Measurements from ENCODE around the gene SH3BP5L. TPM values are rescaled to one million over a fixed set of nuclear protein-coding genes. Genes with fewer than 3 reads are reported as not detected.

Gene SH3BP5L
- 38.1 and 40.5 TPM in 2 replicates for total RNA-seq

DNA sequence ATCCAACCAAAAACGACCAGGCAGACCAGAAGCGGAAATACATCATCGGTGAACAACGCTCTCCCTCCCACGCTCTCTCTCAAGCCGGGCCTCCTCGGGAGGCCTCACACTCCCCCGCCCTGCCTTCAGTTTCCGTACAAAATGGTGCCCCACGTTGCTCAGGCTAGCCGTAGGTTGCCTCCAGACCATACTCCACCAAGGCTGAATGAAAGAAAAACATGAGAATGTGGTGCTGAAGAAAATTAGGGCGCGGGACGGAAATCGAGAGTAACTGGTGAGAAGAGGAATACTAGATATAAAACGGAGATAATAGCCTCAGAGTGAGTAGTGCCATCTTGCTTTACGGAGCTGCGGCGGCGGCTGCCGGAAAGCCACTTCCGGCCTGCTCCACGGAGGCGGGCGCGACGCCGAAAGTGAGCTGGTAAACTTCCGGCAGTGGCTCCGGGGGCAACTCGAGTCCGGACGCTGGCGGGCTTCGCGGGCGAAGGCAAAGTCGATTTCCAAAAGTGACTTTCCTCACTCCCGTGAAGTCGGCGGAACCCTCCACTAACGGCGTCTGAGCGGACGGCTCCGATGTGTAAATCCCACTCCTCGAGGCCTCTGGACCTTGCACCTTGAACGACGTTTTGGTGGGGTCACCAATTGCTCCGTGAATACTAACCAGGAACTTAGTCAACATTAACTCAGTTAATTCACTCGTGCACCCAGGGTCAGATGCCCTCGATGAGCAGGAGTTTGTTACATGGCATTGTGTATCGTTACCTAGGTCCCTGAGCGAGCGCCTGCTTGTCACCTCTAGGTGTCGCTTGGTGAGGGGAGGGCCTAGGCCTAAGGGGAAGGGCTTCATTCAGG lies at the start of gene SH3BP5L:
Gene SH3BP5L, minus strand, starts transcription at position 7 of the 852 bp plus-strand sequence. CDS start 980 bp downstream, outside the sequence.

DNA sequence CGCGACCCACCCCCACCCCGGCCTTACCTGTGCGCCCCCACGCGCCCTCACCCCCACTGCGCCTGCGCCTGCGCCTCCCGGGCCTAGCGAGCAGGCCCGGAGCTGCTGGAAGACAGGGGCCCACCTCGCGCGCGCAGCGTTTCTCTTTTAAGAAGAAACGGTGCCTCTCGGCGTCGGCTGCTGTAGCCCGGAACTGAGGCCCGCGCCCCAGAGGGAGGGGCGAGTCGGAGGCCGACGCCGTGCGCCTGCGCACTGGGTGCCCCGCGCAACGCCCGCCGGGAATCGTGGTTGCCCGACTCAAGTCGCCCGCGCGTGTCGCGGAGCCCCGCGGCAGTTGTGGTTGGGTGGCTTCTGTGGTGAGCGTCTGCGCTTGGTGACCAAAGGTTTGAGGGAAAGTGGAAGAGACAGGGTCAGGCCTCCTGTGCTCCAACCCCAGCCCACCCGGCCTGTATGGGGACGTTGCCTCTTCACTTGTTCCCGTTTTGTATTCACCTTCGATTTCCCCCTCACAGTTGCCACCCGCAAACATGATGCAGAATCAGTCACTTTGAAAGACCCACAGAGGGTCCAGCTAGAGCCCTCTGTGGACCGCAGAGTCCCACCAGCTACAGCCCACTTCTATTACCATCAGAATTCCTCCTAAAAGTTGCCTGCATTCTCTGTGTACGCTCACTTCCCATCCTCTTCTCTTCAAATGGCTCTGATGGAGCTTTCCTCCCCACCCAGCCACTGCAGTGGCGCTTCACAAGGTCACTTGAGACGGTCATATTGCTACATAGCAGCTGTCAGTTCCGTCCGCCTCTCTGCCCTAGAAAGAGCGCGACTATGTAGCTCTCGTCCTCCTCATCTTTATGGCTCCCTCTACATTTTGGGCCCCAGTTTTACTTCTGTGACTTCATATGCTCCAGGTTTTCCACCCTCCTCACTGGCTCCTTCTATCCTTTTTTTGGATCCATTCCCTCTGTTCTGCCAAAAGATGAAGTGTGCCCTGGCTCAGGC lies 33.5 kb upstream of the SH3BP5L start, which contains the start of gene ZNF692:
Gene ZNF692, minus strand, starts transcription at position 195 of the 999 bp plus-strand sequence. CDS start 776 bp downstream, outside the sequence.

DNA sequence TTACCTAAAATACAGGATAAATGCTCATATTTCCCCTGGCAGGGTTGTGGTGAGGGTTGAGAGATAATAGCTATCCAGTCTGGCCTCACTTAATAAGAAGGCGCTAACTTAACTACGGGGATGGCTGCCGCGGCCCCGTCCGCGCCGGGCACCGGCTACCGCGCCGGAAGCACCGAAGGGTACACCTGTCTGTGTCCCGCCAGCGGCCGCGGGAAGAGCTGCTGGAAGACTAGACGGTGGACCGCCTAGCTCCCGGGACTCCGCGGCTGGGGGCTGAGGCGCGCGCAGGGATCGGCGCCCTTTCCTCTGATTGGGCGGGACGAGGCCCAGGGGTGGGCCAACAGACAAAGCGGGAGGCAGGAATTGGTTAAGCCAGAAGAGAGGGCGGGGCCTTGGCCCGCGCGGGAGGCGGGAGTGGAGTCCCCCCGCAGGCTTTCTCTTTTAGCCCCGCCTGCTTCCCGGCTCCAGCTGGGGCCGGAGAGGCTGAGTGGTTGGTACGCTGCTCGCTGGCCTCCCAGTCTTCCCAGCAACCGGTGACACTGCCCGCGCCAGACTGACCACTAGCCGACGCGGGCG lies 12.2 kb upstream of the SH3BP5L start, which contains the start of gene ZNF672:
Gene ZNF672, plus strand, starts transcription at position 444 of the 576 bp plus-strand sequence. CDS start 9,051 bp downstream, outside the sequence.

Other genes starting within 250 kb of the SH3BP5L start
- gene OR2T10, start 228.2 kb downstream of the SH3BP5L start, total RNA-seq, result not detected in 2 replicates
- not detected in 2 replicates for gene OR2T11, start 190.8 kb downstream of the SH3BP5L start, total RNA-seq
- not detected in 2 replicates for gene OR2T35, start 180.6 kb downstream of the SH3BP5L start, total RNA-seq
- gene OR2T27, start 170.4 kb downstream of the SH3BP5L start, total RNA-seq, result not detected in 2 replicates
- not detected in 2 replicates for gene OR14I1, start 123.1 kb downstream of the SH3BP5L start, total RNA-seq
- 0.10 TPM in 1 of 2 replicates, not detected in the other for gene LYPD8, start 70.2 kb downstream of the SH3BP5L start, total RNA-seq
- 19.6 and 22.9 TPM in 2 replicates for gene ZNF672, start 12.3 kb upstream of the SH3BP5L start, total RNA-seq
- gene ZNF692, start 33.2 kb upstream of the SH3BP5L start, total RNA-seq, result 12.3 and 28.2 TPM in 2 replicates
- 7.2 and 9.0 TPM in 2 replicates for gene PGBD2, start 80.3 kb upstream of the SH3BP5L start, total RNA-seq

All from smooth muscle cell of the pulmonary artery (primary cell).